Pancreas (tissue), 10 donors: ENCODE measurements around the gene INHBA. TPM values are rescaled to one million over a fixed set of nuclear protein-coding genes. Genes with fewer than 3 reads are reported as not detected.

Experiments used
- ATAC-seq, 4 donors: fragments of 200-7000 bp; cut with Tn5 transposase; one replicate each; pipeline versions ENCODE4 v1.8.0 to v1.9.1; 2020; ENCODE audit warnings: mild to moderate bottlenecking in 4 of 4, moderate library complexity in 4 of 4
- DNase-seq, 6 donors: peaks; one replicate each; pipeline ENCODE4 v3.0.0-alpha.2; 2020
- FAIRE-seq: peaks from 2 replicates; lab custom pipeline; 2012; peaks lifted over from hg19 to GRCh38; lab: Jason Lieb, UNC
- H3K27ac ChIP-seq, 4 donors: fragments of 200-600 bp; sonication (generic); 1 replicate in 3 of 4; 2 replicates in 1 of 4; pipeline versions ENCODE4 v1.5.0 to v1.8.0; 2020
- H3K27me3 ChIP-seq, 4 donors: fragments of 200-600 bp; one replicate each; pipeline ENCODE4 v1.8.0; 2021
- H3K36me3 ChIP-seq, 3 donors: fragments of 200-600 bp; sonication (generic) in 1 of 3; one replicate each; pipeline versions ENCODE4 v1.5.0 to v1.8.0; 2020 to 2021
- H3K4me1 ChIP-seq, 3 donors: fragments of 200-600 bp; one replicate each; pipeline ENCODE4 v1.8.0; 2021
- H3K4me3 ChIP-seq, 4 donors: fragments of 200-600 bp; sonication (generic) in 2 of 4; one replicate each; pipeline versions ENCODE4 v1.5.0 to v1.8.0; 2020 to 2021
- H3K9me3 ChIP-seq, 4 donors: fragments of 200-600 bp; one replicate each; pipeline ENCODE4 v1.8.0; 2021
- whole genome bisulfite sequencing, 2 donors: extraction: QIAGEN DNeasy Blood & Tissue Kit; methylation state at CpG; one replicate each; pipeline ENCODE4 v1.1.7; 2013; 5-methylcytosine and 5-hydroxymethylcytosine counted together
- intact Hi-C, 3 donors: fragments of 100-400 bp; cut with DNase I; formaldehyde crosslinking; loops; one replicate each; pipeline versions ENCODE4 v1.11.1 to v1.14.2; 2022
- polyA plus RNA-seq, 2 donors: library from polyadenylated mRNA; stranded (reverse); fragments of 200-250 nt; gene quantifications; one replicate each; pipeline ENCODE4 v1.2.3, GENCODE V29; 2013
- total RNA-seq, 6 donors: library from RNA; stranded (reverse); fragmentation: NEBNext Ultra II Directional in 4 of 6; extraction: Animal tissue kit (Norgen Biotek cat#: 25700) in 4 of 6; gene quantifications; one replicate each; pipeline versions ENCODE4 v1.2.1 to v1.2.4, GENCODE V29; 2021 to 2023
- TF ChIP-seq, protein P1 (sequence below), 4 donors: fragments of 200-600 bp; sonication (generic) in 3 of 4; IDR thresholded peaks; one replicate each; pipeline versions ENCODE4 v1.5.0 to v1.8.0; 2021; ENCODE audit warnings: antibody characterized with exemption in 4 of 4
- donor health status: healthy with polysubstance abuse.
- donor health status: DM: no; HTN: no; CAD: no; lungs with moderate emphysema.
- donor health status: DM: no; HTN: no; CAD: no.
- donor health status: control.
- donor health status: control.
- donor health status: Bipolar disorder and iron deficiency.
- donor health status: DM: yes; HTN: yes; CAD: no.
- donor health status: DM: no; HTN: no; CAD: no.
- donor health status: DM: no; HTN: no; CAD: no.
- donor health status: DM: yes; HTN: yes; CAD: no.

The INHBA gene
- total and polyA plus RNA-seq, 8 donors: 0.05 to 6.1 (median 0.27) TPM

GRCh38 chr7:41700044-41700471 is 2.8 kb downstream of the INHBA start:
- peaks cover 0 to 21% (median 2%) of the 10 kb centered on the region in 4 donors for H3K27me3 ChIP-seq
- 4 to 5% methylated on average over 18 of the region's 18 CpGs for whole genome bisulfite sequencing, 2 donors
- no peak for FAIRE-seq
- no peaks in the 10 kb centered on the region for H3K36me3 ChIP-seq
- intact Hi-C loops: no loop called here
- H3K4me3 ChIP-seq: peak overlapping the region in 1 of 4 donors; percentile 25
- TF ChIP-seq, protein P1, sequence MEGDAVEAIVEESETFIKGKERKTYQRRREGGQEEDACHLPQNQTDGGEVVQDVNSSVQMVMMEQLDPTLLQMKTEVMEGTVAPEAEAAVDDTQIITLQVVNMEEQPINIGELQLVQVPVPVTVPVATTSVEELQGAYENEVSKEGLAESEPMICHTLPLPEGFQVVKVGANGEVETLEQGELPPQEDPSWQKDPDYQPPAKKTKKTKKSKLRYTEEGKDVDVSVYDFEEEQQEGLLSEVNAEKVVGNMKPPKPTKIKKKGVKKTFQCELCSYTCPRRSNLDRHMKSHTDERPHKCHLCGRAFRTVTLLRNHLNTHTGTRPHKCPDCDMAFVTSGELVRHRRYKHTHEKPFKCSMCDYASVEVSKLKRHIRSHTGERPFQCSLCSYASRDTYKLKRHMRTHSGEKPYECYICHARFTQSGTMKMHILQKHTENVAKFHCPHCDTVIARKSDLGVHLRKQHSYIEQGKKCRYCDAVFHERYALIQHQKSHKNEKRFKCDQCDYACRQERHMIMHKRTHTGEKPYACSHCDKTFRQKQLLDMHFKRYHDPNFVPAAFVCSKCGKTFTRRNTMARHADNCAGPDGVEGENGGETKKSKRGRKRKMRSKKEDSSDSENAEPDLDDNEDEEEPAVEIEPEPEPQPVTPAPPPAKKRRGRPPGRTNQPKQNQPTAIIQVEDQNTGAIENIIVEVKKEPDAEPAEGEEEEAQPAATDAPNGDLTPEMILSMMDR (IDR thresholded peaks at IDR 0.05): no peak
- DNase-seq: no peak
- H3K9me3 ChIP-seq: no peaks in the 10 kb centered on the region
- peak overlapping the region in 1 of 4 donors; percentile 18 for H3K27ac ChIP-seq
- no peaks in the 10 kb centered on the region for H3K4me1 ChIP-seq
- ATAC-seq: no peak

DNA sequence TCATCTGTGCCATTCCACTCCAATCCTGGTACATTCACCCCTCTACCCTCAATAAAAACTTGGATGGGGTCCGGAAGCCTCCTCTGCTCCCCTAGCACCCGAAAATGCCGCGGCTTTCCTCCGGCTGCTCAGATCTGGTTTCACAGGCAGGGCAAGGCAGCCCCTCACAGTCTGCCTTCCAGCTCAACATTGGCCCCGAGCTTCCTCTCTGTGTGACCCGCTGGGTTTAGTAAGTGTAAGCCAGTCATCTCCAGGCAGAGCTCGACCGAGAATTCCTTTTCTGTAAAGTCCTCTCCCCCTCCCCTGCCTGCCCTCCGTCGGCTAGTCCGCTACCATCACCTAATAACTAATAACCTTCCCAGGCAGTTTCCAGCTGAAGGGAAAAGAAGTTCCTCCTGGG is 3.4 kb downstream of the INHBA start:
- TF ChIP-seq, protein P1 (IDR thresholded peaks at IDR 0.05): no peak
- Histone ChIP-seq H3K4me3 (peak overlapping the region in 1 of 4 donors; percentile 25), H3K27me3 (peaks cover 0 to 21% (median 2%) of the 10 kb centered on the region in 4 donors), H3K36me3 (no peaks in the 10 kb centered on the region), H3K9me3 (no peaks in the 10 kb centered on the region), H3K4me1 (no peaks in the 10 kb centered on the region), H3K27ac (no peak overlapping the region)
- intact Hi-C loops: no loop called here
- ATAC-seq (peak in 1 of 4 donors; percentile 20), DNase-seq (no peak), FAIRE-seq (no peak)
- WGBS, 2 donors: 9 to 13% methylated on average over 12 of the region's 12 CpGs

- no peak for ATAC-seq
- no peak for DNase-seq
- no peaks in the 10 kb centered on the region for H3K4me1 ChIP-seq
- WGBS, 2 donors: 46 to 54% methylated on average over 4 of the region's 4 CpGs
- H3K4me3 ChIP-seq: peak overlapping the region in 1 of 4 donors; percentile 25
- no peak for FAIRE-seq
- no peaks in the 10 kb centered on the region for H3K9me3 ChIP-seq
- H3K27me3 ChIP-seq: peaks cover 0 to 21% (median 2%) of the 10 kb centered on the region in 4 donors
- TF ChIP-seq, protein P1 (IDR thresholded peaks at IDR 0.05): no peak
- no peak overlapping the region for H3K27ac ChIP-seq
- no peaks in the 10 kb centered on the region for H3K36me3 ChIP-seq
- intact Hi-C loops: no loop called here
Observed at GRCh38 chr7:41698726-41699125, 4.2 kb downstream of the INHBA start.

GRCh38 chr7:41698114-41698513 is 4.8 kb downstream of the INHBA start:
- TF ChIP-seq, protein P1 (IDR thresholded peaks at IDR 0.05): no peak
- Histone ChIP-seq H3K27ac (no peak overlapping the region), H3K4me1 (no peaks in the 10 kb centered on the region), H3K27me3 (peaks cover 0 to 21% (median 2%) of the 10 kb centered on the region in 4 donors), H3K4me3 (peak overlapping the region in 1 of 4 donors; percentile 2), H3K9me3 (no peaks in the 10 kb centered on the region), H3K36me3 (no peaks in the 10 kb centered on the region)
- ATAC-seq (no peak), DNase-seq (no peak), FAIRE-seq (no peak)
- 71 to 91% methylated on average over 3 of the region's 3 CpGs for WGBS, 2 donors
- intact Hi-C loops: no loop called here

- DNase-seq (peak in 5 of 6 donors; percentile 35 to 83 (median 58)), ATAC-seq (peak; percentile 74 to 84 (median 80)), FAIRE-seq (no peak)
- WGBS, 2 donors: 13 to 14% methylated on average over 15 of the region's 15 CpGs
- Histone ChIP-seq H3K9me3 (no peaks in the 10 kb centered on the region), H3K4me1 (no peaks in the 10 kb centered on the region), H3K4me3 (peak overlapping the region in 1 of 4 donors; percentile 5), H3K27me3 (peaks cover 0 to 21% (median 2%) of the 10 kb centered on the region in 4 donors), H3K36me3 (no peaks in the 10 kb centered on the region), H3K27ac (no peak overlapping the region)
- intact Hi-C loops: no loop called here
- TF ChIP-seq, protein P1 (IDR thresholded peaks at IDR 0.05): peak; percentile 45 to 58 (median 47)
Observed at GRCh38 chr7:41696323-41696916, 6.5 kb downstream of the INHBA start.
